Endothelial cell of umbilical vein (primary cell): Measurements from ENCODE around the gene TMED5. TPM values are rescaled to one million over a fixed set of nuclear protein-coding genes. Genes with fewer than 3 reads are reported as not detected.
A peak's percentile ranks its signal among the peaks of the same experiment; 100 is the strongest.

Experiments
- BruUV-seq: library from RNA; stranded (reverse); fragments of 400-500 nt; replicated peaks from 2 replicates; lab custom pipeline; 2021; lab: Mats Ljungman, UMichigan
- CTCF ChIA-PET: fragments of 300-600, 350-600 bp; sonication (Branson Sonifier 250); formaldehyde crosslinking; loops from one replicate; lab custom pipeline; 2021; ENCODE audit warnings: antibody characterized with exemption, inconsistent platforms; lab: Charles Lee
- POLR2A ChIA-PET: fragments of 300-600, 350-600 bp; sonication (Branson Sonifier 250); formaldehyde crosslinking; loops from one replicate; lab custom pipeline; 2021; ENCODE audit warnings: antibody characterized with exemption, inconsistent platforms; lab: Charles Lee
- DNase-seq: peaks from one replicate; pipeline ENCODE4 v3.0.0-alpha.2; 2011; ENCODE audit warnings: low read depth, low spot score
- FAIRE-seq: peaks from 2 replicates; lab custom pipeline; 2011; peaks lifted over from hg19 to GRCh38; lab: Jason Lieb, UNC
- H2AFZ ChIP-seq: 2 replicates; pipeline ENCODE4 v1.6.0; 2012; ENCODE audit warnings: low read depth, low read length, control low read depth, inconsistent platforms
- H3K27ac ChIP-seq: 2 replicates; pipeline ENCODE4 v1.5.1; 2011; ENCODE audit warnings: low read depth, mild to moderate bottlenecking, control low read depth, low read length, moderate library complexity; ENCODE audit not compliant: insufficient read depth
- H3K27me3 ChIP-seq, 2 experiments: 2 replicates each; pipeline versions ENCODE4 v1.6.0 to v1.6.1; 2011; ENCODE audit warnings: low read length in 2 of 2, mixed read lengths in 1 of 2; ENCODE audit not compliant: control insufficient read depth in 2 of 2, insufficient read depth in 2 of 2
- H3K36me3 ChIP-seq, 2 experiments: 2 replicates in 1 of 2; 3 replicates in 1 of 2; pipeline ENCODE4 v1.5.1; 2011; ENCODE audit warnings: low read length in 2 of 2, mild to moderate bottlenecking in 1 of 2, moderate library complexity in 1 of 2; ENCODE audit not compliant: control insufficient read depth in 2 of 2, insufficient read depth in 2 of 2; ENCODE audit errors: extremely low read depth in 1 of 2
- H3K4me1 ChIP-seq: 3 replicates; pipeline ENCODE4 v1.5.1; 2011; ENCODE audit warnings: mild to moderate bottlenecking, low read length; ENCODE audit not compliant: control insufficient read depth, insufficient read depth; ENCODE audit errors: extremely low read depth
- H3K4me2 ChIP-seq: 2 replicates; pipeline ENCODE4 v1.6.1; 2011; ENCODE audit warnings: low read length, control low read depth, mixed read lengths; ENCODE audit not compliant: insufficient read depth
- H3K4me3 ChIP-seq, 3 experiments: fragments of 200-600 bp in 1 of 3; sonication (generic), shearing (Covaris generic) in 1 of 3; replicated peaks in 1 of 3; 2 replicates each; pipeline ENCODE4 v1.5.1; 2011 to 2016; ENCODE audit warnings: control low read depth in 3 of 3, low read length in 3 of 3, mild to moderate bottlenecking in 2 of 3, inconsistent platforms in 1 of 3, low read depth in 1 of 3, moderate library complexity in 1 of 3; ENCODE audit not compliant: insufficient read depth in 1 of 3
- H3K79me2 ChIP-seq: 2 replicates; pipeline ENCODE4 v1.6.0; 2012; ENCODE audit warnings: low read length, inconsistent platforms; ENCODE audit not compliant: control insufficient read depth, insufficient read depth
- H3K9ac ChIP-seq: replicated peaks from 2 replicates; pipeline ENCODE3; 2011; ENCODE audit warnings: low read length, control low read depth; ENCODE audit not compliant: insufficient read depth; ENCODE audit errors: extremely low read depth
- H3K9me1 ChIP-seq: replicated peaks from 3 replicates; pipeline ENCODE4 v1.6.0; 2011; ENCODE audit warnings: mild to moderate bottlenecking, low read length; ENCODE audit not compliant: control insufficient read depth, insufficient read depth; ENCODE audit errors: extremely low read depth
- H3K9me3 ChIP-seq: replicated peaks from 2 replicates; pipeline ENCODE4 v1.5.1; 2012; ENCODE audit warnings: low read length, inconsistent platforms; ENCODE audit not compliant: control insufficient read depth, insufficient read depth
- H4K20me1 ChIP-seq: replicated peaks from 2 replicates; pipeline ENCODE3; 2011; ENCODE audit warnings: mild to moderate bottlenecking, low read length; ENCODE audit not compliant: control insufficient read depth, insufficient read depth; ENCODE audit errors: extremely low read depth
- CTCF ChIP-seq, 2 donors: IDR thresholded peaks; 1 replicate in 1 of 2; 2 replicates in 1 of 2; pipeline ENCODE4 v1.5.1; 2011; ENCODE audit warnings: low read length in 2 of 2, mild to moderate bottlenecking in 2 of 2, moderate library complexity in 2 of 2, control low read depth in 1 of 2, inconsistent platforms in 1 of 2, low read depth in 1 of 2; ENCODE audit not compliant: insufficient read depth in 1 of 2; ENCODE audit errors: extremely low read depth in 1 of 2
- EZH2 ChIP-seq: IDR thresholded peaks from 2 replicates; pipeline ENCODE4 v1.6.1; 2012; ENCODE audit warnings: borderline replicate concordance, low read depth, mild to moderate bottlenecking, moderate library complexity, low read length, inconsistent platforms; ENCODE audit not compliant: severe bottlenecking
- GATA2 ChIP-seq: IDR thresholded peaks from 2 replicates; pipeline ENCODE4 v1.7.0; 2011; ENCODE audit warnings: low read depth, mild to moderate bottlenecking, moderate library complexity, mixed read lengths, low read length; ENCODE audit not compliant: insufficient read length, insufficient read depth
- JUN ChIP-seq: IDR thresholded peaks from 2 replicates; pipeline ENCODE4 v1.6.1; 2011; ENCODE audit warnings: borderline replicate concordance, low read depth; ENCODE audit not compliant: insufficient read length, insufficient read depth
- MAX ChIP-seq: IDR thresholded peaks from 2 replicates; pipeline ENCODE4 v1.6.1; 2011; ENCODE audit not compliant: insufficient read depth, insufficient read length
- MYC ChIP-seq: IDR thresholded peaks from one replicate; pipeline ENCODE4 v1.6.1; 2011; ENCODE audit warnings: mild to moderate bottlenecking, low read depth, low read length
- POLR2A ChIP-seq: IDR thresholded peaks from 2 replicates; pipeline ENCODE4 v1.6.1; 2012; ENCODE audit warnings: low read depth, mild to moderate bottlenecking, control low read depth, low read length
- POLR2AphosphoS5 ChIP-seq: IDR thresholded peaks from 2 replicates; pipeline ENCODE4 v1.6.1; 2012; ENCODE audit warnings: low read depth, mild to moderate bottlenecking, control low read depth, low read length, moderate library complexity; ENCODE audit not compliant: insufficient read depth
- dilution Hi-C: fragments of 300-500 bp; cut with MboI; formaldehyde crosslinking; loops from one replicate; pipeline ENCODE4 v1.15.0; 2019; ENCODE audit warnings: low sequenced_read_pairs; ENCODE audit not compliant: extremely low pct_ligation_motif_present
- intact Hi-C: fragments of 100-400 bp; cut with micrococcal nuclease; formaldehyde crosslinking; loops from one replicate; pipeline ENCODE4 v1.10.0; 2022
- polyA plus RNA-seq, 4 experiments: library from polyadenylated mRNA; depleted of rRNA in 3 of 4; stranded (reverse) in 3 of 4; unstranded in 1 of 4; fragments of >200 nt; gene quantifications; 2 replicates each; pipeline versions ENCODE4 v1.2.1 to v1.2.3, GENCODE V29; 2011 to 2012; ENCODE audit warnings: missing spikeins in 1 of 4
- total RNA-seq: library from RNA; stranded (reverse); gene quantifications from 2 replicates; pipeline ENCODE4 v1.2.3, GENCODE V29; 2021

TMED5 gene
- total and polyA plus RNA-seq, 2 donors (not counting 3 experiments of a cell fraction or from before 2014, with no cell fraction given) = 24.2 to 51.2 TPM

- H3K79me2 ChIP-seq = peaks cover 42% of the 10 kb centered on the region
- BruUV-seq = no TSS peak
- ChIA-PET POLR2A (no interaction called here), CTCF (interaction anchor here (2.4 kb wide), 1 partner anchor 12 kb away, joined by 8 read pairs; no protein-coding TSS in a partner anchor)
- H3K27ac ChIP-seq = no peak overlapping the region
- DNase-seq (peak; percentile 38), FAIRE-seq (no peak)
- H3K9me3 ChIP-seq = no peaks in the 10 kb centered on the region
- H3K4me3 ChIP-seq = no peak overlapping the region
- H3K4me2 ChIP-seq = no peak overlapping the region
- H2AFZ ChIP-seq = no peak overlapping the region
- peaks cover 15% of the 10 kb centered on the region for H3K4me1 ChIP-seq
- no peak overlapping the region for H3K9ac ChIP-seq
- no peaks in the 10 kb centered on the region for H3K27me3 ChIP-seq
- dilution Hi-C loops = no loop called here
- TF ChIP-seq CTCF (IDR thresholded peaks at IDR 0.05; ENCODE audit: extremely low read depth in 1 of 2, insufficient read depth in 1 of 2, low read depth in 1 of 2, low read length in 2 of 2) = no peak
- no peak for TF ChIP-seq POLR2A
- TF ChIP-seq MYC = no peak
- TF ChIP-seq EZH2 = no peak
- no peak for TF ChIP-seq GATA2
- TF ChIP-seq POLR2AphosphoS5 = no peak
- TF ChIP-seq JUN = no peak
- no peak for TF ChIP-seq MAX
- H3K9me1 ChIP-seq = no peaks in the 10 kb centered on the region
- intact Hi-C loops = no loop called here
- peaks cover 1 to 5% of the 10 kb centered on the region in 2 experiments for H3K36me3 ChIP-seq
- H4K20me1 ChIP-seq = no peaks in the 10 kb centered on the region
These were observed 20.9 kb downstream of the TMED5 start for GRCh38 chr1:93159337-93159736.
